Nephron (organoid): Measurements from ENCODE around the gene GSTM3.

Experiments used
- H3K27ac Mint-ChIP-seq, 3 experiments: 2 replicates each; pipeline ENCODE4 v1.8.0; 2020; ENCODE audit warnings: mixed read lengths in 3 of 3, mild to moderate bottlenecking in 2 of 3, moderate library complexity in 1 of 3
- H3K27me3 Mint-ChIP-seq: 2 replicates; pipeline ENCODE4 v1.8.0; 2021; ENCODE audit warnings: low read depth, mild to moderate bottlenecking, moderate library complexity, mixed read lengths
- H3K36me3 Mint-ChIP-seq: 2 replicates; pipeline ENCODE4 v1.8.0; 2020; ENCODE audit warnings: low read depth, mixed read lengths
- H3K4me1 Mint-ChIP-seq: 2 replicates; pipeline ENCODE4 v1.8.0; 2020; ENCODE audit warnings: mixed read lengths
- H3K4me3 Mint-ChIP-seq, 3 experiments: 2 replicates each; pipeline ENCODE4 v1.8.0; 2020; ENCODE audit warnings: mild to moderate bottlenecking in 3 of 3, mixed read lengths in 3 of 3, moderate library complexity in 2 of 3
- H3K9me3 Mint-ChIP-seq: 2 replicates; pipeline ENCODE4 v1.8.0; 2020; ENCODE audit warnings: mixed read lengths
- TF ChIP-seq, protein P1 (sequence below), 3 experiments: fragments of 200-600 bp; sonication (generic); IDR thresholded peaks; one replicate each; pipeline ENCODE4 v1.5.0; 2021; ENCODE audit warnings: antibody characterized with exemption in 3 of 3; ENCODE audit not compliant: unreplicated experiment in 3 of 3

The GSTM3 gene

DNA sequence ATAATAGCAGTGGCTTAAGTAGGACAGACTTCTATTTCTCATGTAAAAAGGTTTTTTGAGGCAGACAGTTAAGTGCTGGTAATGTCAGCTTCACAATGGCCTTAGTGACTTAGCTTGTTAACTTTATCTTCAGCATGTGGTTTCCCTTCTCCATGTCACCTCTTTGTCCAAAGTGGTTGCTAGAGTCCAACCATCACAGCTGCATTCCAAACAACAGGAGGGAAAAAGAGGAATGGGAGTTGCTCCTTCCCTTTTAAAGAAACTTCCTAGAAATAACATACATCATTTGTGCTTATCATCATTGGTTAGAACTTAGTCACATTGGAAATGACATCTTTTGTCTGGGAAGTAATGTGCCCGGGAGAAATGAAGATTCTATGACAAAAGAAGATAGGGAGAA is 18.9 kb downstream of the GSTM3 start:
- Mint-ChIP-seq H3K4me3 (no peak overlapping the region), H3K36me3 (no peaks in the 10 kb centered on the region), H3K27me3 (peaks cover 5% of the 10 kb centered on the region), H3K9me3 (no peaks in the 10 kb centered on the region), H3K4me1 (peaks cover 20% of the 10 kb centered on the region), H3K27ac (no peak overlapping the region)
- TF ChIP-seq, protein P1, sequence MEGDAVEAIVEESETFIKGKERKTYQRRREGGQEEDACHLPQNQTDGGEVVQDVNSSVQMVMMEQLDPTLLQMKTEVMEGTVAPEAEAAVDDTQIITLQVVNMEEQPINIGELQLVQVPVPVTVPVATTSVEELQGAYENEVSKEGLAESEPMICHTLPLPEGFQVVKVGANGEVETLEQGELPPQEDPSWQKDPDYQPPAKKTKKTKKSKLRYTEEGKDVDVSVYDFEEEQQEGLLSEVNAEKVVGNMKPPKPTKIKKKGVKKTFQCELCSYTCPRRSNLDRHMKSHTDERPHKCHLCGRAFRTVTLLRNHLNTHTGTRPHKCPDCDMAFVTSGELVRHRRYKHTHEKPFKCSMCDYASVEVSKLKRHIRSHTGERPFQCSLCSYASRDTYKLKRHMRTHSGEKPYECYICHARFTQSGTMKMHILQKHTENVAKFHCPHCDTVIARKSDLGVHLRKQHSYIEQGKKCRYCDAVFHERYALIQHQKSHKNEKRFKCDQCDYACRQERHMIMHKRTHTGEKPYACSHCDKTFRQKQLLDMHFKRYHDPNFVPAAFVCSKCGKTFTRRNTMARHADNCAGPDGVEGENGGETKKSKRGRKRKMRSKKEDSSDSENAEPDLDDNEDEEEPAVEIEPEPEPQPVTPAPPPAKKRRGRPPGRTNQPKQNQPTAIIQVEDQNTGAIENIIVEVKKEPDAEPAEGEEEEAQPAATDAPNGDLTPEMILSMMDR (IDR thresholded peaks at IDR 0.05; ENCODE audit: unreplicated experiment in 3 of 3): no peak

DNA sequence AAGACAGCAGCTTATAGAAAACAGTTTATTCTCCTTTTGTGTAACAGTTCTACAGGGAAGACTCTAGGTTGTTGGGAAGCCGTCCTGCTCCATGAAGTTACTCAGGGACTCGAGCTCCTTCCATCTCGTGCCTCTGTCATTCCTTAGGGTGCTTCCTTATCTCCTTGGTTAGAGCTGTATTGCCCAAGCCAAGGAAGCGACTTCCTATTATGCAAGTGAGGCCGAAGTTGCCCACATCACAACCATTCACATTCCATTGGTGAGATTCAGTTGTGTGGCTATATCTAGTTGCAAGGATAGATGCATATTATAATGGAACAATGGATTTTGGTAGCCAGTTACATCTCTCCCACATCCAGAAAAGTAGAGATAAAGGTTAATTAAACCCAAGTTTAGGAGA is 19.8 kb downstream of the GSTM3 start:
- Mint-ChIP-seq H3K4me1 (peaks cover 18% of the 10 kb centered on the region), H3K36me3 (no peaks in the 10 kb centered on the region), H3K9me3 (no peaks in the 10 kb centered on the region), H3K27ac (no peak overlapping the region), H3K27me3 (peaks cover 5% of the 10 kb centered on the region), H3K4me3 (no peak overlapping the region)
- TF ChIP-seq, protein P1 (IDR thresholded peaks at IDR 0.05; ENCODE audit: unreplicated experiment in 3 of 3): no peak

DNA sequence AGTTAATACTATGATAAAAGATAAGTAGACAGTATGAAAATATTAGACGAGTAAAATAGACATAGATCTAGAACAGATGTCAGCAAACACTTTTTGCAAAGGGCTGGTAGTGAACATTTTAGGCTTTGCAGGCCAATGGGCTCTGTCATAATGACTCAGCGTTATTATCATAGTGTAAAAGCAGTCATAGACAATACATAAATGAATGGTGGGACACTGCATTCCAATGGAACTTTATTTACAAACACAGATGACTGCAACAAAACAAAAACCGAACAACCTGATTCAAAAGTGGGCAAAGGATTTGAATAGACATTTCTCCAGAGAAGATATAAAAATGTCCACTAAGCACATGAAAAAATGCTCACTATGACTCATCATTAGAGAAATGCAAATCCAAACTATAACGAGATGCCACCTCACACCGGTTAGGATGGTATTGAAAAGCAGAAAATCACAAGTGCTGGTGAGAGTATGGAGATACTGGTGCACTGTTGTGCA is 21.5 kb downstream of the GSTM3 start:
- no peak overlapping the region for H3K27ac Mint-ChIP-seq
- peaks cover 7% of the 10 kb centered on the region for H3K27me3 Mint-ChIP-seq
- peaks cover 21% of the 10 kb centered on the region for H3K4me1 Mint-ChIP-seq
- TF ChIP-seq, protein P1 (IDR thresholded peaks at IDR 0.05; ENCODE audit: unreplicated experiment in 3 of 3): no peak
- peaks cover 1% of the 10 kb centered on the region for H3K9me3 Mint-ChIP-seq
- no peaks in the 10 kb centered on the region for H3K36me3 Mint-ChIP-seq
- no peak overlapping the region for H3K4me3 Mint-ChIP-seq

DNA sequence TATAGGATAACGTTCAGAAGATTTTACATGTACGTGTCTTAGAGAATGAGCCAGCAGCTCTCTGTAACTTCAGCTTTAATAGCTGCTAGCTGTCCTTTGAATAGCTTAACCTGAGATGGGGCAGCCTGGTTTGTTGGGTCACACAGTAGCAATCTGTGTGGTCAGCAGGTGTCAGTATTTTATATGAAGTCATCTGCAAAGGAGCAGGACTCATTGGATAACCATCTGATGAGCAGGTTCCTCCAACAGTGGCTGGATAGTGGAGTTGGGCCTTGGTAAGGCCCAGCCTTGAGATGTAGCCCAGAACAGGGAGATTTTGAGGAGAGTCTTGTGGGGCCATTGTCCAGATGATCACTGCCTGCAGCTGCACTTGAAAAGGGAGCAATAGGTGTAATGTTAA is 22.3 kb downstream of the GSTM3 start:
- TF ChIP-seq, protein P1 (IDR thresholded peaks at IDR 0.05; ENCODE audit: unreplicated experiment in 3 of 3): no peak
- Mint-ChIP-seq H3K36me3 (no peaks in the 10 kb centered on the region), H3K4me3 (no peak overlapping the region), H3K9me3 (peaks cover 4% of the 10 kb centered on the region), H3K27me3 (peaks cover 13% of the 10 kb centered on the region), H3K27ac (peak overlapping the region in 1 of 3 experiments; percentile 58), H3K4me1 (peaks cover 25% of the 10 kb centered on the region)

DNA sequence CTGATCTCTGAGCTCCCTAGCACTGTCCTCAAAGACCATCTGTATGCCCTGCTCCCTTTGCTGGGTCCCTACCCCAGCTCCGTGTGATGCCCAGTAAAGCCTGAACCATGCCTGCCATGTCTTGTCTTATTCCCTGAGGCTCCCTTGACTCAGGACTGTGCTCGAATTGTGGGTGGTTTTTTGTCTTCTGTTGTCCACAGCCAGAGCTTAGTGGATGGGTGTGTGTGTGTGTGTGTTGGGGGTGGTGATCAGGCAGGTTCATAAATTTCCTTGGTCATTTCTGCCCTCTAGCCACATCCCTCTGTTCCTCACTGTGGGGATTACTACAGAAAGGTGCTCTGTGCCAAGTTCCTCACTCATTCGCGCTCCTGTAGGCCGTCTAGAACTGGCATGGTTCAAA is 23.1 kb downstream of the GSTM3 start:
- Mint-ChIP-seq H3K9me3 (peaks cover 4% of the 10 kb centered on the region), H3K36me3 (no peaks in the 10 kb centered on the region), H3K4me1 (peaks cover 25% of the 10 kb centered on the region), H3K4me3 (no peak overlapping the region), H3K27ac (peak overlapping the region in 1 of 3 experiments; percentile 18), H3K27me3 (peaks cover 13% of the 10 kb centered on the region)
- TF ChIP-seq, protein P1 (IDR thresholded peaks at IDR 0.05; ENCODE audit: unreplicated experiment in 3 of 3): no peak

DNA sequence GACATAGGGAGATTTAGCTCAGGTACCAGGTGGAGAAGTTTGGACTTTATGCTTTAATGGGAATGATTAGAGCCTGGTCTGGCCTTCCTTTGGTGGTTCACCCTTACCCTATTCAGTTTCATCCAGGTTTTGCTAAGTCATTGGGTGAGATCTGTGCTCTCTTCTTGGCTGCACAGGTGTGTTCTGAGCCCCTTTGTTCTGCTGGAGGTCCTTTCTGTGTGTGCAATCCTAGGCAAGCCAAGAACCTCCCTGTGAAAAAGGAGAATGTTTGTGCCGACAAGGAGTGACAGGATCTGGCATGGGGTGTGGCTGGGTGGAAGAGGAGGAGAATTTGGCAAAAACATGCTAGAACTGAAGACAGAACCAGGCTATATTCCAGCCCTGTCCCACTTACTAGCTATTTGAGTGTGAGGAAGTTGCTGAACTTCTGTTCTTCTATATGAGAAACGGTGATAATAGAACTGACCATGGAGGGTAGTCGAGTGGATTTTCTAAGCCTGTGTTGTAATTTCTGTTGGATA is 24.2 kb downstream of the GSTM3 start:
- no peak overlapping the region for H3K27ac Mint-ChIP-seq
- peaks cover 25% of the 10 kb centered on the region for H3K4me1 Mint-ChIP-seq
- H3K36me3 Mint-ChIP-seq: no peaks in the 10 kb centered on the region
- peaks cover 4% of the 10 kb centered on the region for H3K9me3 Mint-ChIP-seq
- TF ChIP-seq, protein P1 (IDR thresholded peaks at IDR 0.05; ENCODE audit: unreplicated experiment in 3 of 3): no peak
- H3K27me3 Mint-ChIP-seq: peaks cover 13% of the 10 kb centered on the region
- no peak overlapping the region for H3K4me3 Mint-ChIP-seq
